Thyroid gland (tissue), 4 donors: ENCODE results near the gene CIAO2B.
"Not testable (repeated sequence)": the region's sequence is repeated elsewhere in the genome, so short reads cannot be mapped to it uniquely, and the experiment has no call there.

ENCODE experiments used
- POLR2A ChIP-seq, 2 donors: fragments of 450-650 bp; IDR thresholded peaks; one replicate each; pipeline ENCODE4 v1.6.1; 2017; ENCODE audit warnings: antibody characterized with exemption in 2 of 2, mild to moderate bottlenecking in 2 of 2, moderate library complexity in 1 of 2
- TF ChIP-seq, protein P1 (sequence below), 6 experiments: fragments of 200-600 bp in 3 of 6; fragments of 450-650 bp in 3 of 6; sonication (generic) in 3 of 6; IDR thresholded peaks; one replicate each; pipeline ENCODE4 v1.5.1; 2016 to 2019; ENCODE audit warnings: antibody characterized with exemption in 6 of 6, mild to moderate bottlenecking in 2 of 6, inconsistent platforms in 1 of 6, moderate library complexity in 1 of 6

DNA sequence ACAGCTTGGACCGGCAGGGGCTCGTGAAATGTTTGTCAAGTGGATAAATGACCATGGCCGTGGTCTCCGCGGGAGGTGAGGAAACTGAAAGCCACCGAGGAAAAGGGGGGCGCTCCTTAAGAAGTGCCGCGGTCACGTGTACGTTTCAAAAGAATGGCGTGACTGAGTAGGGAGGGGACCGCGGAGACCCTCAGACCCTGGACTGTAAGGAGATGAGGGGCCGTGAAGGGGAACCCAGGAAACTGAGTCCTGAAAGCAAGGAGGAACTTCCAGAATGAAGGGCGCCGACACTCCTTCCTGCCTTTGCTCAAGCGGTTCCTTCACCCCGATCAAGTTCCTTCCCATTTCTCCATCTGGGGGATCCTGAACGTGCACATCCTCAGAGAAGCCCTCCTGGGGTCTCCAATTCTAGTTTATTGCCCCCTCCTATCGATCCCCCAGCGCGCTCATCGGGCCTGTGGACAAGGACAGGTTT lies 674 bp upstream of the CIAO2B start:
- TF ChIP-seq, protein P1, sequence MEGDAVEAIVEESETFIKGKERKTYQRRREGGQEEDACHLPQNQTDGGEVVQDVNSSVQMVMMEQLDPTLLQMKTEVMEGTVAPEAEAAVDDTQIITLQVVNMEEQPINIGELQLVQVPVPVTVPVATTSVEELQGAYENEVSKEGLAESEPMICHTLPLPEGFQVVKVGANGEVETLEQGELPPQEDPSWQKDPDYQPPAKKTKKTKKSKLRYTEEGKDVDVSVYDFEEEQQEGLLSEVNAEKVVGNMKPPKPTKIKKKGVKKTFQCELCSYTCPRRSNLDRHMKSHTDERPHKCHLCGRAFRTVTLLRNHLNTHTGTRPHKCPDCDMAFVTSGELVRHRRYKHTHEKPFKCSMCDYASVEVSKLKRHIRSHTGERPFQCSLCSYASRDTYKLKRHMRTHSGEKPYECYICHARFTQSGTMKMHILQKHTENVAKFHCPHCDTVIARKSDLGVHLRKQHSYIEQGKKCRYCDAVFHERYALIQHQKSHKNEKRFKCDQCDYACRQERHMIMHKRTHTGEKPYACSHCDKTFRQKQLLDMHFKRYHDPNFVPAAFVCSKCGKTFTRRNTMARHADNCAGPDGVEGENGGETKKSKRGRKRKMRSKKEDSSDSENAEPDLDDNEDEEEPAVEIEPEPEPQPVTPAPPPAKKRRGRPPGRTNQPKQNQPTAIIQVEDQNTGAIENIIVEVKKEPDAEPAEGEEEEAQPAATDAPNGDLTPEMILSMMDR (IDR thresholded peaks at IDR 0.05): not testable (repeated sequence)
- TF ChIP-seq POLR2A (IDR thresholded peaks at IDR 0.05): not testable (repeated sequence)
